Left ventricle myocardium superior (tissue), 1 donor: ENCODE measurements around the gene VWCE. TPM values are rescaled to one million over a fixed set of nuclear protein-coding genes. Genes with fewer than 3 reads are reported as not detected.

Experiments
- ATAC-seq: fragments of 200-7000 bp; cut with Tn5 transposase; one replicate; pipeline ENCODE4 v1.9.1; 2020; ENCODE audit warnings: mild to moderate bottlenecking, moderate library complexity
- DNase-seq: peaks from one replicate; pipeline ENCODE4 v3.0.0-alpha.2; 2020
- intact Hi-C: fragments of 100-400 bp; cut with micrococcal nuclease; formaldehyde crosslinking; loops from one replicate; pipeline ENCODE4 v1.11.0; 2022
- total RNA-seq: library from RNA; stranded (reverse); fragmentation: NEBNext Ultra II Directional; extraction: Animal tissue kit (Norgen Biotek cat#: 25700); gene quantifications from one replicate; pipeline ENCODE4 v1.2.1, GENCODE V29; 2021
- donor health status: DM: no; HTN: yes; CAD: no; lungs with severe emphysema.

VWCE gene
- total RNA-seq, 1 donor from 2014 or later: 0.94 TPM

- intact Hi-C loops: no loop called here
- DNase-seq: no peak
- no peak for ATAC-seq
These were observed 4.0 kb downstream of the VWCE start for GRCh38 chr11:61290905-61291690.

- intact Hi-C loops: no loop called here
- DNase-seq (no peak), ATAC-seq (no peak)
These were observed 7.7 kb downstream of the VWCE start for GRCh38 chr11:61287338-61287977.

- no peak for ATAC-seq
- intact Hi-C loops: no loop called here
- no peak for DNase-seq
These were observed 11.5 kb downstream of the VWCE start for GRCh38 chr11:61283613-61284012.

- peak; percentile 55 for DNase-seq
These were observed 13.4 kb downstream of the VWCE start for GRCh38 chr11:61281581-61282250.

GRCh38 chr11:61280883-61281580 lies 14.1 kb downstream of the VWCE start:
- intact Hi-C loops: no loop called here
- no peak for DNase-seq
- ATAC-seq: no peak

More at GRCh38 chr11:61281581-61282250, 13.4 kb downstream of the VWCE start:
- intact Hi-C loops: no loop called here
- ATAC-seq: peak; percentile 79

- intact Hi-C loops: no loop called here
- DNase-seq (no peak), ATAC-seq (no peak)
These were observed 15.0 kb downstream of the VWCE start for GRCh38 chr11:61279934-61280659.

- intact Hi-C loops: no loop called here
- ATAC-seq (no peak), DNase-seq (no peak)
These were observed 17.1 kb downstream of the VWCE start for GRCh38 chr11:61278001-61278470.

GRCh38 chr11:61277186-61278000 lies 17.7 kb downstream of the VWCE start:
- DNase-seq (no peak), ATAC-seq (no peak)
- intact Hi-C loops: no loop called here

- DNase-seq (no peak), ATAC-seq (no peak)
- intact Hi-C loops: no loop called here
These were observed 19.9 kb downstream of the VWCE start for GRCh38 chr11:61275191-61275590.

- DNase-seq: no peak
- no peak for ATAC-seq
- intact Hi-C loops: no loop called here
These were observed 21.0 kb downstream of the VWCE start for GRCh38 chr11:61274084-61274483.

- intact Hi-C loops: no loop called here
- ATAC-seq (peak; percentile 20), DNase-seq (no peak)
These were observed 21.7 kb downstream of the VWCE start for GRCh38 chr11:61273178-61274078.

- no peak for DNase-seq
- no peak for ATAC-seq
- intact Hi-C loops: no loop called here
These were observed 22.4 kb downstream of the VWCE start for GRCh38 chr11:61272731-61273130.

- no peak for ATAC-seq
- no peak for DNase-seq
- intact Hi-C loops: no loop called here
These were observed 24.6 kb downstream of the VWCE start for GRCh38 chr11:61270354-61271076.

- no peak for ATAC-seq
These were observed 26.4 kb downstream of the VWCE start for GRCh38 chr11:61268588-61269250.

GRCh38 chr11:61267437-61267841 lies 27.7 kb downstream of the VWCE start:
- DNase-seq (no peak), ATAC-seq (no peak)

More at GRCh38 chr11:61268588-61269250, 26.4 kb downstream of the VWCE start:
- DNase-seq: no peak
- intact Hi-C loops: no loop called here

GRCh38 chr11:61266602-61267001 lies 28.5 kb downstream of the VWCE start:
- no peak for DNase-seq
- intact Hi-C loops: no loop called here
- ATAC-seq: no peak

More at GRCh38 chr11:61267437-61267841, 27.7 kb downstream of the VWCE start:
- intact Hi-C loops: no loop called here
